ENCODE data around the gene CHID1. TPM values are rescaled to one million over a fixed set of nuclear protein-coding genes. Genes with fewer than 3 reads are reported as not detected.
A peak's percentile ranks its signal among the peaks of the same experiment; 100 is the strongest.

Gene CHID1
- total RNA-seq, 6 donors from 2014 or later: 34.6 to 144 (median 59.1) TPM

DNA sequence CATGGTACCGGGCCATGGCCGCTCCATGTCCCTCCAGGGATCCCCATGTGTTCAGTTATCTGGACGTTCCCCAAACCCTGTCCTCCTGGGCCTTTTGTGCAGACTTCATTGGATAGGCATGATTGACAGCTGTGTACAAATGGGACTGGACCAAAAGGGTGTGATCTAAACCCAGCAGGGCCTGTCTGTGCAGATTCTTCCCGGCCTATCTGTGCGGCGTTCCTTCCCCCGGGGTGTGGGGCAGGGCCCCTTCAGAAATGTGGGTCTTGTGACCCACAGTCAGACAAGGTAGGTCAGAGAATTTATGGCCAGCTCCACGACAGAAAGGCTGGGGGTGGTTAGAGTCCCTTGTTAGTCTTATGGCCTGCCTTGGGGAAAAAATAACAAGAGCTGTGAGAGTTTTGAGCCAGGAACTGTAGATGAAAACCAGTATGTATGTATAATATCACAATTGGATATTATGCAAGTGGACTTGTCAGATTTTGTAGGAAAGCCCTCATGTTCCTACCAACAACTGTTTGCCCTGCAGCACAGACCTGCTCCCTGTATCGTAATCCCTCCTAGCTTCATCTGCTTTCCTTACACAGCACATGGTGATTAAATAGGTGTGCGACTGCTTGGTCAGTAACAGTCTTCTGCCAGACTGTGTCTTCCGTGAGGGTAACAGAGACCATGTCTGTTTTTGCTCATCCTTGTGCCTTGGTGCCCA, 46.8 kb upstream of the CHID1 start:
- ATAC-seq (ENCODE audit: low FRiP score in 2 of 2) (no peak), DNase-seq (no peak)
- 88 to 94% methylated on average over 11 of the region's 11 CpGs for WGBS, 2 donors
- Histone ChIP-seq H3K27me3 (no peaks in the 10 kb centered on the region), H3K4me1 (peaks cover 20 to 31% (median 28%) of the 10 kb centered on the region in 4 donors), H3K27ac (no peak overlapping the region), H3K36me3 (peaks cover 0 to 40% (median 33%) of the 10 kb centered on the region in 4 donors), H3K4me3 (no peak overlapping the region), H3K9me3 (no peaks in the 10 kb centered on the region)
- TF ChIP-seq EP300 (IDR thresholded peaks at IDR 0.05): no peak
- TF ChIP-seq POLR2A (IDR thresholded peaks at IDR 0.05): no peak
- TF ChIP-seq POLR2AphosphoS5 (IDR thresholded peaks at IDR 0.05): no peak
- TF ChIP-seq, protein P1, sequence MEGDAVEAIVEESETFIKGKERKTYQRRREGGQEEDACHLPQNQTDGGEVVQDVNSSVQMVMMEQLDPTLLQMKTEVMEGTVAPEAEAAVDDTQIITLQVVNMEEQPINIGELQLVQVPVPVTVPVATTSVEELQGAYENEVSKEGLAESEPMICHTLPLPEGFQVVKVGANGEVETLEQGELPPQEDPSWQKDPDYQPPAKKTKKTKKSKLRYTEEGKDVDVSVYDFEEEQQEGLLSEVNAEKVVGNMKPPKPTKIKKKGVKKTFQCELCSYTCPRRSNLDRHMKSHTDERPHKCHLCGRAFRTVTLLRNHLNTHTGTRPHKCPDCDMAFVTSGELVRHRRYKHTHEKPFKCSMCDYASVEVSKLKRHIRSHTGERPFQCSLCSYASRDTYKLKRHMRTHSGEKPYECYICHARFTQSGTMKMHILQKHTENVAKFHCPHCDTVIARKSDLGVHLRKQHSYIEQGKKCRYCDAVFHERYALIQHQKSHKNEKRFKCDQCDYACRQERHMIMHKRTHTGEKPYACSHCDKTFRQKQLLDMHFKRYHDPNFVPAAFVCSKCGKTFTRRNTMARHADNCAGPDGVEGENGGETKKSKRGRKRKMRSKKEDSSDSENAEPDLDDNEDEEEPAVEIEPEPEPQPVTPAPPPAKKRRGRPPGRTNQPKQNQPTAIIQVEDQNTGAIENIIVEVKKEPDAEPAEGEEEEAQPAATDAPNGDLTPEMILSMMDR (IDR thresholded peaks at IDR 0.05): no peak

DNA sequence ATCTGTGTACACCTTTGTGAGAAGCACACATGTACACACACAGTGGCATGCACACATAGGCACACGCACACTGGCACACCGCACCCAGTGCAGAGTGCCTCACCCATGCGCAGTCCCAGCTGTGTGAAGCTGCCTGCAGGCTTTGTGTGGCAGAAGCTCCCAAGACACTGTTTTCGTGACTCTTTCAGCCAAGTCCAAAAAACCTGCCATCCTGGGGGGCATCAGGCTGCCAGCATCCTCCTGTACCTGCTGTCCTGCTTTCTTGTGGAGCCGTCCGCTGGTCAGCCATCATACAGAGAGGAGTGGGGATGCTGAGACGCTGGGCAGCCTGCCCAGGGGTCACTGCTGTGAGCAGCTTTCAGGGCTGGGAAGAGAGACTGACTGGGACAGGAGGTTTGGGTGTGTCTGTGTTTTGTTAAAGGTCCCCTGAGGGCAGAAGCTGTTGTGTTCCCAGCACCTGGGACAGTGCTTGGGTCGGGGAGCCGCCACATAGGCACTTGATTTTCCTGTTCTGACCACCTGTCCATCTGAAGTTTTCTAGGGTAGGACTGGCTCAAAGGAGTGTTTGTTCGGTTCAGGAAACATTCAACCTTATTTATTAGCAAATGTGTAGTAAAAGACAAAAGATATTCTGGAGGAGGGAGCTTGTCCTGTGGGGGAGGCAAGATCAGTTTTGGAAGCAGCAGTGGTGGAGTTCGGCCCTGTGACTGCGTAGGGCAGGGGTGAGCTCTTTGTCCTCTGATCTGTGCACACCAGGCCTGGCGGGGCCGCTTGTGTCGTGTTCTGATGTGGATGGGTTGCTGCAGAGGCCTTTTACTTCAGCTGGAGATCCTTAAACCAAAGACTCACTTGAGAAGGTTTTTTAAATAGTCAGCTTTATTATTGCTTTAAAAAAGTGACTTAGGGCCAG, 44.8 kb upstream of the CHID1 start:
- Histone ChIP-seq H3K27ac (peak overlapping the region in 1 of 4 donors; percentile 32), H3K27me3 (no peaks in the 10 kb centered on the region), H3K36me3 (peaks cover 0 to 20% (median 15%) of the 10 kb centered on the region in 4 donors), H3K4me3 (no peak overlapping the region), H3K4me1 (peaks cover 26 to 38% (median 35%) of the 10 kb centered on the region in 4 donors), H3K9me3 (no peaks in the 10 kb centered on the region)
- 77% methylated on average over 8 to 15 of the region's 15 CpGs for WGBS, 2 donors
- TF ChIP-seq POLR2A (IDR thresholded peaks at IDR 0.05) (no peak), EP300 (IDR thresholded peaks at IDR 0.05) (no peak), POLR2AphosphoS5 (IDR thresholded peaks at IDR 0.05) (no peak)
- TF ChIP-seq, protein P1 (IDR thresholded peaks at IDR 0.05): no peak
- DNase-seq (no peak), ATAC-seq (ENCODE audit: low FRiP score in 2 of 2) (no peak)

DNA sequence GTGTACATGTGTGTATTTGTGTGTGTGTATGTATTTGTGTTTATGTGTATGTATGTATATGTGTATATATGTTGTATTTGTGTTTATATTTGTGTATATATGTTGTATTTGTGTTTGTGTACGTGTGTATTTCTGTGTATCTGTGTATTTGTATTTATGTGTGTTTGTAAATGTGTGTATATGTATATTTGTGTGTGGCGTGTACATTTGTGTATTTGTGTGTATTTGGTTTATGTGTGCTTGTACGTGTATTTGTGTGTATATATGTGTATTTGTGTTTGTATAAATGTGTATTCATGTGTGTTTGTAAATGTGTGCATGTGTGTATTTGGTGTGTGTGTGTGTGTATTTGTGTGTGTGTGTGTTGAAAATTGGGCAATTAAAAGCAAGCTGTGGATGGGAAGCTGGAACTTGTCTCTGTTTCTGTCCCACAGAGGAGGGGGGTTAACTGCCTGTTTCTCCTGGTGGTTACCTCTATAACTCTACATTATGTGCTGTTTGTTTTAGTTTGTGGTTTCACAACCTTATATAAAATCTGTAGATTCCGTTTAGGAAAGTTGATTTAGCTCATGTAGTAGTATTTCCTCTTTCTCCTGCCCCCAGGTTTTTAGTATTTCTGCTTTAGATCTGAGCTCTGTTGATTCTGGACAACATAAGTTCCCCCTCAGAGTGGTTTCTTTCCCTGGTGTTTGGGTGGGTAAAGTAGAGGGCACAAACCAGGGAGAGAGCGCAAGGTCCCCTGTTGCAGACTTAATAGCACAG, 44.0 kb upstream of the CHID1 start:
- TF ChIP-seq, protein P1 (IDR thresholded peaks at IDR 0.05): no peak
- TF ChIP-seq EP300 (IDR thresholded peaks at IDR 0.05) (no peak), POLR2A (IDR thresholded peaks at IDR 0.05) (no peak), POLR2AphosphoS5 (IDR thresholded peaks at IDR 0.05) (no peak)
- H3K4me1 ChIP-seq: peaks cover 26 to 38% (median 35%) of the 10 kb centered on the region in 4 donors

DNA sequence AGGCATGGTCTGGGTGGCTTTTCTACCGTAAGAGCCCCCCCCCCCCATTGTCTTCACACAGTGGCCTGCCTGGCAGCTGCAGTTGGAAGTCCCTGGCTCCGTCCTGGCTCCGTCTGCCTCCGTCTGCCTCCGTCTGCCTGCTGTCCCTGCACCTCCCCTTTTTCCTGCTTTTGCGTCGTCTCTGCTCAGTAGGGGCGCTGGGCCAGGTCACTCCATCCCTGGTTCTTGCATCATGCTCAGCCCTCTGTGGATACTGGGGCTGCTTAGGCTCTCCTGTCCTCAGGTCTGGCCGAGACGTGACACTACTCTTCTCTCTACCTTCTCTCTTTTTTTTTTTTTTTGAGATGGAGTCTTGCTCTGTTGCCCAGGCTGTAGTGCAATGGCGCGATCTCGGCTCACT, 42.9 kb upstream of the CHID1 start:
- ATAC-seq (ENCODE audit: low FRiP score in 2 of 2) (peak in 1 of 2 donors; percentile 13), DNase-seq (peak in 1 of 2 donors; percentile 55)
- Histone ChIP-seq H3K4me1 (peaks cover 26 to 38% (median 35%) of the 10 kb centered on the region in 4 donors), H3K27ac (peak overlapping the region in 2 of 4 donors; percentile 9 to 56), H3K9me3 (peaks cover 0 to 6% (median 0%) of the 10 kb centered on the region in 4 donors), H3K4me3 (no peak overlapping the region), H3K36me3 (peaks cover 0 to 10% (median 5%) of the 10 kb centered on the region in 4 donors), H3K27me3 (no peaks in the 10 kb centered on the region)
- 58 to 70% methylated on average over 13 of the region's 13 CpGs for WGBS, 2 donors
- TF ChIP-seq EP300 (IDR thresholded peaks at IDR 0.05) (no peak), POLR2AphosphoS5 (IDR thresholded peaks at IDR 0.05) (no peak), POLR2A (IDR thresholded peaks at IDR 0.05) (no peak)
- TF ChIP-seq, protein P1 (IDR thresholded peaks at IDR 0.05): no peak

More for the DNA sequence above, 44.0 kb upstream of the CHID1 start:
- WGBS, 2 donors: 73 to 79% methylated on average over 5 of the region's 5 CpGs
- H3K4me3 ChIP-seq: no peak overlapping the region
- no peaks in the 10 kb centered on the region for H3K27me3 ChIP-seq
- peaks cover 0 to 12% (median 7%) of the 10 kb centered on the region in 4 donors for H3K36me3 ChIP-seq
- ATAC-seq (ENCODE audit: low FRiP score in 2 of 2): no peak
- H3K9me3 ChIP-seq: peaks cover 0 to 3% (median 0%) of the 10 kb centered on the region in 4 donors
- DNase-seq: no peak
- peak overlapping the region in 2 of 4 donors; percentile 22 to 32 for H3K27ac ChIP-seq

Measured in upper lobe of left lung (tissue), 6 donors.